ENCODE data around the gene EPHB1.

GRCh38 chr3:135238871-135239614 is 444.0 kb downstream of the EPHB1 start:
- TF ChIP-seq CTCF (IDR thresholded peaks at IDR 0.05; ENCODE audit: extremely low read depth in 1 of 2, insufficient read depth in 1 of 2, low read depth in 1 of 2, low read length in 2 of 2): no peak
- no peak for TF ChIP-seq EZH2 (IDR thresholded peaks at IDR 0.05; ENCODE audit: borderline replicate concordance, low read depth, low read length, severe bottlenecking)
- TF ChIP-seq MAX (IDR thresholded peaks at IDR 0.05; ENCODE audit: insufficient read depth, insufficient read length): no peak
- no peak for TF ChIP-seq MYC (IDR thresholded peaks at IDR 0.05; ENCODE audit: low read depth, low read length)
- no peak for TF ChIP-seq FOS (IDR thresholded peaks at IDR 0.05; ENCODE audit: borderline replicate concordance, insufficient read depth, low read length)
- no peak for TF ChIP-seq POLR2A (IDR thresholded peaks at IDR 0.05; ENCODE audit: low read depth, low read length)
- TF ChIP-seq POLR2AphosphoS5 (IDR thresholded peaks at IDR 0.05; ENCODE audit: insufficient read depth, low read depth, low read length): no peak
- no peak for TF ChIP-seq JUN (IDR thresholded peaks at IDR 0.05; ENCODE audit: borderline replicate concordance, insufficient read depth, insufficient read length, low read depth)
